Stimulated activated CD4-positive, alpha-beta T cell treated with anti-CD3 and anti-CD28 coated beads, Interleukin-1b, Interleukin-23, amount 100 ng/mL, for 48 hours (primary cell): ENCODE results near the gene LGI4.
"Not testable (repeated sequence)": the region's sequence is repeated elsewhere in the genome, so short reads cannot be mapped to it uniquely, and the experiment has no call there.

ENCODE experiments used
- DNase-seq: peaks from one replicate; pipeline ENCODE4 v3.0.0-alpha.2; 2020

LGI4 gene

DNA sequence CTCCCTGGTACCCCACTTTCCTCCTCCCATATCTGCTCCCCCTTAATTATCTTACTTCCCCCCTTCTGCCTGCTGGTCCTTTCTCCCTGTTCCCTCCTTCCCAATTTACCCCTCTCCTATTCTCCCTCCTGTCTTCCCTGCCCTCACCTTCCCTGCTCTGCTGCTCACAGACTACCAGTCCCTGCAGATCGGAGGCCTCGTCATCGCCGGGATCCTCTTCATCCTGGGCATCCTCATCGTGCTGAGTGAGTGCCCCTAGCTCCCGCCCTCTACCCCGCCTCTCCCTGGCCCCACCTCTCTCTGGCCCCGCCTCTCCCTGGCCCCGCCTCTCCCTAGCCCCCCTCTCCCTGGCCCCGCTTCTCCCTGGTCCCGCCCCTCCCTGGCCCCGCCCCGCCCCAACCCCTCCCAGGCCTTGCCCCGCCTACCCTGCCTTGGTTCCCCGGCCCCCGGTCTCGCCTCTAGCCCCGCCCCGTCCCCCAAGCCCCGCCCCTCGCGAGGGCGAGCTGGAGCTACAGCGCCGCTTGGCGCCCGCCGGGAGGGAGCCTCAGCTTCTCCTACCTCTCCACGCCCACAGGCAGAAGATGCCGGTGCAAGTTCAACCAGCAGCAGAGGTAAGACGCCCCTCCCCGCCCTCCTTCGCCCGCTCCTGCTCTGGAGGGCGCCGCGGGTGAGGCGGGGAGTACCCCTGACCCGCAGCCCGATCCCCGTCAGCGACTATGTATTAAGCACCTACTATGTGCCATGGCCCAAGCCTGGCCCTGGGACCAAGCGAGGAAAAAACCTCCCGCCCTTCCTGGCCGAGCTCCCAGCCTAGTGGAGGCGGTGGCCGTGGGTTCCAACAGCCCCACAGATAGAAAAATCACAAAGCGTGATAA, 6.3 kb upstream of the LGI4 start:
- DNase-seq = peak; percentile 97

DNA sequence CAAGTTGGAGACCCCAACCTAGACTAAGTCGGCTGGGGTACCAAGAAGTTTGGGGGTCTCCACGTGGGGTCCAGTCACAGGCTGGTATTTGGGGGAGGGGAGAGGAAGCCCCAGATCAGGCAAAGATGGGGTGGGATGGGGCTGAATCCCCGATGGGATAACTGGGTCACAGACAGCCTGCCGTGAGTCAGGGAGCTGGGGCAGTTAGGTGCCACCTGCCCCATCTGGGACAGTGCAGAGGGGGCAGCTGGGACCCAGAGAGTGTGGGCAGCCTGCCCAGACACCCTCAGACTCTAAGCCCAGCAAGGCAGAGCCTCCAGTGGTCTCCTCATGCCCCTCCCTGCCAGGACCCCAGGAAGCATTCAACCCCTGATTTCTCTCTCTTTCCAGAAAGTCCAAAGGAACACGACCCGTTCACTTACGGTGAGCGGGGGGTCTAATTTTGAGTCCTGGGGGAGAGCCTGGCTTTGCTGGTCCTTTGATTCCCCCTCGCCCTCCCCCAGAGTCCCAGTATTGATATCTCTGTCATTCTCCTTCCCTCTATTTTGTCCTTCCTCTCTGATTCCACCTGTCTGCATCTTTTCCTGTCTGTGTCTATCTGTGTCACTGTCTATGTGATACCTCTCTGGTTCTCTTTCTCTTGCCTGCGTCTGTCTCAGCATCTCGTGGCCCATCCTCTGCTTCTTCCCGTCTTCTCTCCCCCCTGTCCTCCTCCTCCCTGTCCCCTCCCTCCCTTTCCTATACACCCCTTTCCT, 5.5 kb upstream of the LGI4 start:
- no peak for DNase-seq

DNA sequence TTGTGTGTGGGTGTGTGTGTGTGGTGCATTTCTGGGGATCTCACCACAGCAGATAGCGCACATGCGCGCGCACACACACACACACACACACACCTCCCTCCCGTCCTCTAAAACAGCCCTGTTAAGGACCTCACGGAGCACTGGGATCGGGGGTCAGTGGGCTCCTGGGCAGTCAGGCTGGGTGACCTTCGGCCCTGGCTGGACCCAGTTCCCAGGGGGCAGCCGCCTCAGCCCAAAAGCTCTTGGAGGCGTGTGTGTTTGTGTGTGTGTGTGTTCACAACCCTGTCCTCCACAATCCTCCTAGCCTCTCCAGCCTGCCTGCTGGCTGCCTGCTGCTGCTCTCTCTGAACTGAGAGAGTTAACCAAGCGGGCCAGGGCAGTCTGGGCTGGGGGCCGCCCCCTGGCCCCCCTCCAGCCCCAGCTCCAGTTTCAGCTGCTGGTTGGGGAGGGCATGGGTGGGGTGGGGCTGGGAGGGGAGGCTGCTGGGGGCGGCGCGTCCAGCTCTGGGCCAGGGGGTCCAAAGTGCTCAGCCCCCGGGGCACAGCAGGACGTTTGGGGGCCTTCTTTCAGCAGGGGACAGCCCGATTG, 3.5 kb upstream of the LGI4 start, which contains the start of gene FXYD1:
TSS of gene FXYD1 (plus strand) at position 520 of the 588 bp plus-strand sequence. CDS start 1,256 bp downstream, outside the sequence.
- no peak for DNase-seq

DNA sequence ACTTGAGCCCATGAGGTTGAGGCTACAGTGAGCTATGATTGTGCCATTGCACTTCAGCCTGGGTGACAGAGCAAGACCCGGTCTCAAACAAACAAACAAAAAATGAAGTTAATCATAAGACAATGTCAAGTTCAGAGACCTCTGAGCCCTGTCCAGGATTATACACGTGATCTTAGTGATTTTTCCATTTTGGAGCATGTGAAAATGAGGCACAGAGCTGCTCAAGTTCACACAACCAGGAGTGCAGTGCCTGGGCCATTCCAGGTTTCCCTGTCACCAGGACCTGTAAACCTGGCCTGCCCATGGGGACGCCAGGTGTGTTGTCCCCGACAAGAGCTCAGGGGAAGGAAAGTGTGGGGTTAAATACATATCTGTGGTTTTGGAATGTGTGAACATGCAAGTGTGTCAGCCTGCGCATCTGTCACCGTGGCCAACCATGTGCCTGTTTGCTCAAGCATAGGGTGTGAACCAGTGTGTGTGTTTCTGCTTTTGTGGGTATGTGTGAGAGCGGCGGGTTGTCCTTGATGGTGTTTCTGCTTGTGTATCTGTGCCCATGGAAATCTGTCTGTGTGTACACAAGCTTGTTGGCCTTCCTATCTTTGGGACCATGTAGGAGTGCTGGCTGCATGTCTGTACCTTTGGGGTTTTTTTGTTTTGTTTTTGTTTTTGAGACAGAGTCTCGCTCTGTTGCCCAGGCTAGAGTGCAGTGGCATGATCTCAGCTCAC, 2.3 kb upstream of the LGI4 start:
- no peak for DNase-seq

DNA sequence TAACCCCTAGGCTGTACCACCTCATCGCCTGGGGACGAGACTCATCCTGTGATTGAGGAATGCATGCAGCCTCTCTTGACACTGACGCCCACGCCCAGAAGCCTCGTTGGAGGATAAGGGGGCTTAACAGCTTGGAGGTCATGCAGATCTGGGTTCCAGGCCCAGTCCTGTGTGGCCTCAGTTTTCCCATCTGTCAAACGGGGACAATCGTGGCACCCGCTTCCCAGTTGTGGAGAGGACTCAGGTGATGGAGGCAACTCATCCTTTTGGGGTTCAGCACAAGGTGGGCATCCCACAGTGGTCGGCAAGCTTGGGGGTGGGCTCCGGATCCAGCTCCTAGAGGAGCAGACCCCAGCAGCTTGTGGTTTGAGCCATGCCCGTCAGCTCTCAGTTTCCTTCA, 1.4 kb upstream of the LGI4 start:
- no peak for DNase-seq

DNA sequence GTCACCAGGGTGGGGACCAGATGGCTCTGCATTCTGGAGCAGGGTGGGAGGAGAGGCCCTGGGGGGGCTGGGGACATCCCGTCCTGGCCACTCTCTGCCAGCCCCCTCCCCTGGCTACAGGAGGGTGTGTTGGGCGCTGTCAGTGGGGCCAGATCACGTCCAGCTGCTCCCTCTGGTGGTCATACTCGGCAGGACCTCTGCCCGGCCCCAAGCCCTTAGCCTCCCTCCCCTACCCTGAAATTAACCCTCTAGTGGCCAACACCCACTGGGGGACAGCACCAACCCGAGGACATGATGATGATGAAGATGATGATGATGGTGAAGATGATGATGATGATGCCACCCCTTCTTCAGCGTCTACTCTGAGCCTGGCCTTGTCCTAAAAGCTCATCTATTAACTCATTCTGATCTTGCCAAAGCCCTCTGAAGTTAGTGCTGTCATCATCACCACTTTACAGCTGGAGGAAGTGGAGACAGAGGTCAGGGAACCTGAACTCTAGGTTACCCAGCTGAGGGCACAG, 590 bp upstream of the LGI4 start:
- peak; percentile 70 for DNase-seq

DNA sequence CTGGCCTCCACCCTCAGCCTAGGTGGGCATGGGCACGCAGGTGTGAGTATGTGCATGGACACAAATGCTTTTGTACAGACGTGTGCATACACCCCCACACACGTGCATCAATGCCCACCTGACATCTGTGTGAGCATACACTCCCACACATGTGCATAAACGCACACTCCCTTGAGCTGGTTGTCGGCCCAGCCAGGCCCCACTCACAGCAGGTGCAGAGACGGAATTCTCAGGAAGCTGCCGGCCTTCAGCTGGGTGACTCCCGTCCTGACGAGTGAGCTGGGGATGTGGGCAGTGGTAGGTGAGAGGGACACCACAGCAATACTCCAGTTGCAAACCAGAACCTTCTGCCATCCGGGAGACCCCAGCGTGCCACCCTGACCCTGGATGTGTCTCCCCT, 1.0 kb downstream of the LGI4 start:
- DNase-seq = no peak

GRCh38 chr19:35132254-35132653, 2.6 kb downstream of the LGI4 start:
- no peak for DNase-seq

DNA sequence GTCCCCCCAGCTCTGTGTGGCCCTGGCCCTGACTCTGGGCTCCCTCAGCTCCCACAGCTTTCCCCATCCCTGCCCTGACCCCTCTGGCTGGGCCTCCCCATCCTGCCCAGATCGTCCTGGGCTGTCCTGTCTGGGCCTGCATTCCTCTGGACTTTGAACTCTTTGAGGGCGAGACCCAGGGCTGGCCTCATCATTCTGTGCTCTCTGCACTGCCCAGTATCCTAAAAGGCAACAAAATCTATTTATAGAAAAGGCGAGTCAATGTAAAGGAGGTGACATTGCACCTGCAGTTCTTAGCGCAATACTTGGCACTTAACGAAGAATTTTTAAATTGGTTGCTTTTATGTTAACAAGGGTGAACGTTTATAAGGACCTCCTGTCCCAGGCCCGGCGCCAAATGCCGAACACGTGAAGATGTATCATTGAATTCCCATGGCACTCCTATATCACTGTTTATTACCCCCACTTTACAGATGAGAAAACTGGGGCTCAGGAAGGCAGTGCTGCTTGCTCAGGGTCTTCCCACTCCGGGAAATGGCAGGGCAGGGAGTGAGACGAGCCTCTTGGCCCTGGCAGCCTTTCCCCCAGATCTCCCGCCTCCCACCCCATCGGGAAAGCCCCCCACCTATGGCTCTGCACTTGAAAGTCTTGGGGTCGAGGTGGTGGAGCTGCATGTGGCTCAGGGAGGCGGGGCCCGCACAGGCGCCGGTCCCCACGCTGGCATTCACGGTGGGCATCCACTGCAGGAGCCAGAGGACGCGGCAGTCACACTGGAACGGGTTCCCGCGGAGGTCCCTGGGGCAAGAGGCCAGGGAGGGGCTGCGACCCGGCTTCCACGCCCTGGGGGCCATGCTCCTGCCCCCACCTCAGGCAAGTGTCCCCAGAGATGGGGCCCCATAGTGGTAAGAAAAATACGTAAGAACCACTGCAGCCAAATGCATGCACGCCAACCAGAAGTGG, 3.8 kb downstream of the LGI4 start:
- no peak for DNase-seq

DNA sequence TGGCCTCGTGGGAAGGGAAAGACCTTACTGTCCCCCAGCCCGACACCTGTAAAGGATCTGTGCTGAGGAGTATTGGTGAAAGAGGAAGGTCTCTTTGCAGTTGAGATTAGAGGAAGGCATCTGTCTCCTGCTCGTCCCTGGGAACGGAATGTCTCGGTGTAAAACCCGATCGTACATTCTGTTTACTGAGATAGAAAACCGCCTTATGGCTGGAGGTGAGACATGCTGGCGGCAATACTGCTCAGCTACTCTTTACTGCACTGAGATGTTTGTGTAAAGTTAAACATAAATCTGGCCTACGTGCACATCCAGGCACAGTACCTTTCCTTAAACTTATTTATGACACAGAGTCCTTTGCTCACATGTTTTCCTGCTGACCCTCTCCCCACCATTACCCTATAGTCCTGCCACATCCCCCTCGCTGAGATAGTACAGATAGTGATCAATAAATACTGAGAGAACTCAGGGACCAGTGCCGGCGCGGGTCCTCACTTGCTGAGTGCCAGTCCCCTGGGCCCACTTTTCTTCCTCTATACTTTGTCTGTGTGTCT, 5.1 kb downstream of the LGI4 start:
- DNase-seq = not testable (repeated sequence)

DNA sequence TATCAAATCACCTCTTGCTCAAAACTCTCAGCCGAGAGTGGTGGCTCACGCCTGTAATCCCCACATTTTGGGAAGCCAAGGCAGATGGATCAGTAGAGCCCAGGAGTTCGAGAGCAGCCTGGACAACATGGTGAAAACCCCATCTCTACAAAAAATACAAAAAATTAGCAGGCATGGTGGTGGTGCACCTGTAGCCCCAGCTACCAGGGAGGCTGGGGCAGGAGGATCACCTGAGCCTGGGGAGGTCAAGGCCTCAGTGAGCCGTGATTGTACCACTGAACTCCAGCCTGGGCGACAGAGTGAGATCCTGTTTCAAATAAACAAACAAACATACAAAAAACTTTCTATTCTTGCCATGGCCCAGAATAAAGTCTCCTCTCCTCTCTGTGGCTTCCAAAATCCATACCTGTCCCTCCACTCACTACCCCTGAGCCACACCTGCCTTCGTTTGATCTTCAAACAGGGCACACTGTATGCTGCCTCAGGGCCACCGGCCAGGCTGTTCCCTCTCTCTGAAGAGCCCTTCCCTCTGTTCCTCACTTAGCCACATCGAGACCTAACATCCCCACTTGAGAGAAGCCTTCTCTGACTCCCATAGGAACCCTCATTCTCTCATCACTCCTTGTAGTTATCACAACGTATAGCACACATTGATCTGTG, 6.3 kb downstream of the LGI4 start:
- no peak for DNase-seq

GRCh38 chr19:35127871-35128270, 7.0 kb downstream of the LGI4 start:
- DNase-seq = no peak

- DNase-seq = no peak
These were observed 8.3 kb downstream of the LGI4 start for GRCh38 chr19:35126624-35126959.

DNA sequence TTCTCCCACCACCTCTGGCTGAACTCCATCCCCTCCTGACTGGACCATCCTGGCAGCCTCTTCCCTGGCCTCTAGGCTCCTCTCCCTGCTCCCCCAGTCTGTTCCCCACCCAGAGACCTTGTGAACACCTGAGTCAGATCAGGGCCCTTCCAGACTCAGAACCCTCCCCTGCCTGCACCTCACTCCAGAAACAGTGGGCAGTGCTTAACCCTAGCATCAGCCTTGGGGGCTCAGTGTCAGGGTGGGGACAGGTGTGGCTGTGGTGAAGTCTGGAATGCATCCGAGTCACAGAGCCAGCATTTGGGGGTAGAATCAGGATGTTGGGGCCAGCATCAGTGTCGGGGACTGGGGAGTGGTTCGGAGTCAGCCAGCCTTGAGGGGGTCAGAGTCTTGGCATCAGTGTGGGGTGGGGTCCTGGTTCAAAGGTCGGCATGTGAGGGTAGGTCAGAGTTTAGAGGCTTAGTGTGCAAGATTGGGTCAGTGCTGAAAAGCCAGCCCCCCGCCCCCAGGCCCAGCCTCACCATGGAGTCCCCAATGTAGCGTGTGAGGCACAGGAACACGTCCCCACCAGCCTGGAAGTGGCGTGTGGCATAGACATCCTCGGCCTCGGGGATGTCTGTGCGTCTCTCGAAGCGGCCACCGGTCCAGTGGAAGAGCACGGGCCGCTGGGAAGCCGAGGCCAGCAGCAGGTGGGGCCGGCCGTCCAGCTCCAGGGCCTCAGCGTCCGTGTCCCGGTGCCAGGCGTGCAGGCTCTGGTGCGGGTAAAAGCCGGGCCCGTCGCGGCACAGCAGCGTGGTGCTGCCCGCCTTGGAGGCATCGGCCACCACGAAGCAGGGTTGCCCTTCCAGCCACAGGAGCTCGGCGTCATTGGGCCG, 8.9 kb downstream of the LGI4 start:
- no peak for DNase-seq

DNA sequence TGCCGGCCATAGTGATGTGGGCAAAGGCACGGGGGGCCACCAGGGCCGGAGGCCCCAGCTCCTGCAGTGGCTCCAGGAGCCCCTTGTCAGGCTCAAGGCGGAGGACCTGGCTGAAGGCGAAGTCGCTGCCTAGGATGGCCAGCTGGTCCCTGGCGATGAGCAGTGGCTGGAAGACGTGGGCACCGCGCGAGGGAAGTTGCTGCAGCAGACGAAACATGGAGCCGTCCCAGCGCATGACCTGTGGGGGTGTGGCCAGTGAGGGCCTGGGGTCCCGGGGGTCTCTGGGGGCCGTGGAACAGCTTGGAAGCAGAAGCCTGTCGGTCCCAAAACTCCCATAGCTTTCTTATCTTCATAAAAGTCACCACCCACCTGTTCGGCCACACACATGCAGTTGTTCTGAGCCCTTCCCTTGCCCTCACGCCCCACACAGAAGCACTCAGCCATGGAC, 9.6 kb downstream of the LGI4 start:
- no peak for DNase-seq

DNA sequence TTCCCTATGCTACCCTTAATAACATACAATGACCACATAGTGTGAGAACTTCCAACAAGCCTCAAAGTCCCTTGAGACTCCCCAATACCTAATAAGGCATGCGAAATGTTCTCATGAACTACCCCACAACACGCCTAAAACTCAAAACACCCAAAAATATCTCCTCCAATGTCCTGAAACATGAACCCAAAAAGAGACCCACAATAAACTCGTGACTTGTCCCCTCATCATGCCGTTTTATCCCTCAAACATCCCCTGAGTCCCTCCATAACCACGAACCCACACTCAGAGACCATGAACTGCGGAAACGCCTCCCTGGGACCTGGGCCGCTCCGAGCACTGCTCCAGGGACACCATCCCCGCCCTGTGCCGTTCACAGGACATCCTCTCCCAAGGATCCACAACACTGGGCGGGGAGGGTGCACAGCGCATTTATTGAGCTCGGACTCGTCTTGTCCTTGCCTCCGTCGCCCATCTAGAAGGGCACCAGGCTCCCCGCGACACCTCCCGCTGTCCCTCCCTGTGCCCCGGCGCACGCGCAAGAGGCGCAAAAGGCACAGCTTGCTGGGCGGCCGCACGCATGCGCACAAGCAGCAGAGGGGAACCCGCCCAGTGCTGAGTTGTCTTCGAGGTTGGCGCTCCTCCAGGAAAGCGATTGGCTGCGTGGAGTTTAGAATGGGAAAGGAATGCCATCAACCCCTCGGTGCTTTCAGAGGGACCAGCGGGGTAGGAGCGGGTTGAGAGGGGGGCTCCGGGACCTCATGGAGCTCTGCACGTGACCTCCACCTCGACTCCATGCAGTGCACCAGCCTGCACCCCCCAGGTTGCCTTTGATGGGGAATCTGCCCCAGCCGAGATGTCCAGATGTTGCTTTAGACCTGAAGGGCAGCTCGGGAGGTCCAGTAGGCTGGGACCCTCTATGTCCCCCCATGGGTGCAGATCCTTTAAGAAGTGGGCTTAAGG, 10.5 kb downstream of the LGI4 start:
- peak; percentile 89 for DNase-seq

DNA sequence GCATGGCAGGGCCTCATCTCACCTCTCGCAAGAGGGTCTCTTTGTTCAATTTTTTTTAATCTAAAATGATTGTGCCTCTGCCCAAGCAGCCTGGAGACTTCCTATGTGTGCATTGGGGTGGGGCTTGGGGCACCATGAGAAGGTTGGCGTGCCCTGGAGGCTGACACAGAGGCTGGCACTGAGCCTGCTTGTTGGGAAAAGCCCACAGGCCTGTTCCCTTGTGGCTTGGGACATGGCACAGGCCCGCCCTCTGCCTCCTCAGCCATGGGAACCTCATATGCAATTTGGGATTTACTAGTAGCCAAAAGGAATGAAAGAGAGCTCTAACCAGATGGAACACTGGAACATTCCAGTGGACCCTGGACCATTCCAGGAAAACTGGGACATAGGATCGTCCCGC, 11.3 kb downstream of the LGI4 start:
- no peak for DNase-seq
